Esophagus squamous epithelium (tissue), 4 donors: ENCODE data around the gene IL32.

Experiments
- CTCF ChIP-seq, 6 experiments: fragments of 450-650 bp in 4 of 6; fragments of 200-600 bp in 2 of 6; sonication (generic) in 2 of 6; IDR thresholded peaks; one replicate each; pipeline ENCODE4 v1.5.1; 2016 to 2019; ENCODE audit warnings: antibody characterized with exemption in 6 of 6, mild to moderate bottlenecking in 4 of 6, moderate library complexity in 4 of 6
- POLR2A ChIP-seq, 4 donors: fragments of 450-650 bp; IDR thresholded peaks; one replicate each; pipeline ENCODE4 v1.6.1; 2017; ENCODE audit warnings: antibody characterized with exemption in 4 of 4, mild to moderate bottlenecking in 4 of 4, moderate library complexity in 3 of 4

- no peak for TF ChIP-seq POLR2A (IDR thresholded peaks at IDR 0.05)
- TF ChIP-seq CTCF (IDR thresholded peaks at IDR 0.05), result no peak
Measured at GRCh38 chr16:3115561-3115960, 50.1 kb downstream of the IL32 start.
